Measurements from ENCODE around the gene CERK. TPM values are rescaled to one million over a fixed set of nuclear protein-coding genes. Genes with fewer than 3 reads are reported as not detected.

CERK gene
- total and polyA plus RNA-seq, 8 donors = 12.7 to 32.7 (median 29.5) TPM

DNA sequence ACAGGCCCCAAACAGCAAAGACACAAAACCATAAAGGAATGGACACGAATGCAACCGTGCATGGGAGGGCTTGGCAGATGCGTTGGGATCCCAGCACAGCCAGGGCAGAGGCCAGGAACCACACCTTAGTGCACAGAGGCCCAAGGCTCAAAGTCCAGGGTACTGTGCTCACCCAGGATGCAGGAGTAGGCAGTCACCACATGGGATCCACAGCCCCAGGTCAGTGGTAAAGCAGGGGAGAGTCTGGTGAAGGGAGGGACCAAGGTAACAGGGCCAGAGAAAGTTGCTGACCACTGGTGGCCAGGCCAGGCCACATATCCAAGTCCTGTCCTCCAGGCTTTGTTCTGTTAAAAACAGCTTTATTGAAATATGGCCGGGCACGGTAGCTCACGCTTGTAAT lies 6.5 kb upstream of the CERK start:
- TF ChIP-seq CTCF (IDR thresholded peaks at IDR 0.05) = no peak
- Histone ChIP-seq H3K27me3 (no peaks in the 10 kb centered on the region), H3K4me3 (no peak overlapping the region), H3K9me3 (no peaks in the 10 kb centered on the region), H3K36me3 (no peaks in the 10 kb centered on the region), H3K27ac (no peak overlapping the region), H3K4me1 (peaks cover 4 to 7% (median 5%) of the 10 kb centered on the region in 3 donors)
- intact Hi-C loops (cut with DNase I) = no loop called here
- ATAC-seq (peak in 1 of 4 donors; percentile 16), DNase-seq (no peak), FAIRE-seq (no peak)
- WGBS, 2 donors = 64 to 75% methylated on average over 6 of the region's 6 CpGs

- 74 to 81% methylated on average over 6 of the region's 6 CpGs for WGBS, 2 donors
- Histone ChIP-seq H3K27me3 (no peaks in the 10 kb centered on the region), H3K4me3 (no peak overlapping the region), H3K27ac (no peak overlapping the region), H3K4me1 (peaks cover 9 to 15% (median 13%) of the 10 kb centered on the region in 3 donors), H3K9me3 (no peaks in the 10 kb centered on the region), H3K36me3 (no peaks in the 10 kb centered on the region)
- TF ChIP-seq CTCF (IDR thresholded peaks at IDR 0.05) = no peak
- no peak for ATAC-seq
- no peak for DNase-seq
- intact Hi-C loops (cut with DNase I) = no loop called here
- FAIRE-seq = no peak
These were observed 4.6 kb upstream of the CERK start for GRCh38 chr22:46742576-46743221.

DNA sequence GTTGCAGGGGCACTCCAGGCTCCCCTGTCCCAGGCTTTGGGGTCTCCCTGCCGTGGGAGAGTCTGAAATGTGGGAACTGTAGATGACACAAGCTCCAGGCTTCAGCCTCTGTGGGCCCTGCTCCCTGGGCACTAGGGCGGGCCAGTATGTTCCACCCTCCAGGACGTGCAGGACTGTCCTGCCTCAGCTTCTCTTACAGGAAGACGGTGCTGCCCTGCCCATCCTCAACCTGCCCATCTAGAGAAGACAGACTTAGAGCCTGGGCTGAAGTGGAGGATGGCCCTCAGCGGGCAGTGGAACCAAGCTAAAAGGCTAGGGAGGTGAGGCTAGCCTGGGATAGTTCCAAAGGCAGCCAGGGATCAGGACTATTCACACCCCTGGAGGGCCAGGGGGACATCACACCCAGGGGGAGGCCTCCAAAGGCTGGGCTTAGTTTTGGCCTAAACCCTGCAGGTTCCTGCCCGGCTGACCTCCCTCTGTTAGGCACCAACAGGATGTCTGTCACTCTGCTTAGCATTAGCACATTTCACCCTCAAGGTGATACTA lies 4.0 kb upstream of the CERK start:
- FAIRE-seq = no peak
- no peak for ATAC-seq
- H3K36me3 ChIP-seq = no peaks in the 10 kb centered on the region

GRCh38 chr22:46740910-46741780 lies 3.1 kb upstream of the CERK start:
- Histone ChIP-seq H3K4me1 (peaks cover 17 to 22% (median 21%) of the 10 kb centered on the region in 3 donors), H3K36me3 (no peaks in the 10 kb centered on the region), H3K27me3 (no peaks in the 10 kb centered on the region), H3K9me3 (no peaks in the 10 kb centered on the region), H3K4me3 (no peak overlapping the region), H3K27ac (no peak overlapping the region)
- ATAC-seq (no peak), FAIRE-seq (no peak), DNase-seq (no peak)
- 83 to 86% methylated on average over 14 of the region's 14 CpGs for WGBS, 2 donors
- TF ChIP-seq CTCF (IDR thresholded peaks at IDR 0.05) = no peak
- intact Hi-C loops (cut with DNase I) = no loop called here

More for the DNA sequence above, 4.0 kb upstream of the CERK start:
- peak in 1 of 6 donors; percentile 47 for DNase-seq
- Histone ChIP-seq H3K9me3 (no peaks in the 10 kb centered on the region), H3K4me1 (peaks cover 9 to 16% (median 13%) of the 10 kb centered on the region in 3 donors), H3K27ac (no peak overlapping the region), H3K4me3 (no peak overlapping the region), H3K27me3 (no peaks in the 10 kb centered on the region)
- TF ChIP-seq CTCF (IDR thresholded peaks at IDR 0.05) = no peak
- WGBS, 2 donors = 84% methylated on average over 6 of the region's 6 CpGs
- intact Hi-C loops (cut with DNase I) = no loop called here
